ENCODE results near the gene GNLY.
"Not testable (repeated sequence)": the region's sequence is repeated elsewhere in the genome, so short reads cannot be mapped to it uniquely, and the experiment has no call there.

The GNLY gene

GRCh38 chr2:85708641-85709040 is 14.5 kb downstream of the GNLY start:
- H3K4me1 ChIP-seq (ENCODE audit: control insufficient read depth, insufficient read depth, low read length): no peaks in the 10 kb centered on the region
- H3K9ac ChIP-seq (ENCODE audit: low read length): no peak overlapping the region
- H3K36me3 ChIP-seq (ENCODE audit: control insufficient read depth, insufficient read depth, low read length): no peaks in the 10 kb centered on the region
- no peak overlapping the region for H3K27ac ChIP-seq (ENCODE audit: low read depth, low read length)
- no peak overlapping the region for H3K4me3 ChIP-seq (ENCODE audit: low read length)
- no peaks in the 10 kb centered on the region for H3K27me3 ChIP-seq (ENCODE audit: control insufficient read depth, insufficient read depth, low read length)

- no peak overlapping the region for H3K4me3 ChIP-seq (ENCODE audit: low read length)
- no peaks in the 10 kb centered on the region for H3K36me3 ChIP-seq (ENCODE audit: control insufficient read depth, insufficient read depth, low read length)
- no peaks in the 10 kb centered on the region for H3K4me1 ChIP-seq (ENCODE audit: control insufficient read depth, insufficient read depth, low read length)
- no peaks in the 10 kb centered on the region for H3K27me3 ChIP-seq (ENCODE audit: control insufficient read depth, insufficient read depth, low read length)
- H3K9ac ChIP-seq (ENCODE audit: low read length): no peak overlapping the region
- no peak overlapping the region for H3K27ac ChIP-seq (ENCODE audit: low read depth, low read length)
Observed at GRCh38 chr2:85709401-85709811, 15.2 kb downstream of the GNLY start.

- no peak overlapping the region for H3K9ac ChIP-seq (ENCODE audit: low read length)
- no peaks in the 10 kb centered on the region for H3K4me1 ChIP-seq (ENCODE audit: control insufficient read depth, insufficient read depth, low read length)
- H3K36me3 ChIP-seq (ENCODE audit: control insufficient read depth, insufficient read depth, low read length): no peaks in the 10 kb centered on the region
- H3K4me3 ChIP-seq (ENCODE audit: low read length): no peak overlapping the region
- H3K27me3 ChIP-seq (ENCODE audit: control insufficient read depth, insufficient read depth, low read length): no peaks in the 10 kb centered on the region
- peak overlapping the region; percentile 7 for H3K27ac ChIP-seq (ENCODE audit: low read depth, low read length)
Observed at GRCh38 chr2:85710687-85711577, 16.8 kb downstream of the GNLY start.

- Histone ChIP-seq H3K9ac (ENCODE audit: low read length) (no peak overlapping the region), H3K27ac (ENCODE audit: low read depth, low read length) (peak overlapping the region; percentile 2), H3K36me3 (ENCODE audit: control insufficient read depth, insufficient read depth, low read length) (no peaks in the 10 kb centered on the region), H3K27me3 (ENCODE audit: control insufficient read depth, insufficient read depth, low read length) (no peaks in the 10 kb centered on the region), H3K4me1 (ENCODE audit: control insufficient read depth, insufficient read depth, low read length) (no peaks in the 10 kb centered on the region), H3K4me3 (ENCODE audit: low read length) (no peak overlapping the region)
Observed at GRCh38 chr2:85711578-85712060, 17.5 kb downstream of the GNLY start.

GRCh38 chr2:85712336-85712735 is 18.2 kb downstream of the GNLY start:
- H3K27ac ChIP-seq (ENCODE audit: low read depth, low read length): peak overlapping the region; percentile 3
- no peak overlapping the region for H3K9ac ChIP-seq (ENCODE audit: low read length)
- H3K27me3 ChIP-seq (ENCODE audit: control insufficient read depth, insufficient read depth, low read length): no peaks in the 10 kb centered on the region
- no peak overlapping the region for H3K4me3 ChIP-seq (ENCODE audit: low read length)
- no peaks in the 10 kb centered on the region for H3K36me3 ChIP-seq (ENCODE audit: control insufficient read depth, insufficient read depth, low read length)
- no peaks in the 10 kb centered on the region for H3K4me1 ChIP-seq (ENCODE audit: control insufficient read depth, insufficient read depth, low read length)

- H3K36me3 ChIP-seq (ENCODE audit: control insufficient read depth, insufficient read depth, low read length): no peaks in the 10 kb centered on the region
- no peaks in the 10 kb centered on the region for H3K27me3 ChIP-seq (ENCODE audit: control insufficient read depth, insufficient read depth, low read length)
- H3K4me1 ChIP-seq (ENCODE audit: control insufficient read depth, insufficient read depth, low read length): no peaks in the 10 kb centered on the region
- H3K9ac ChIP-seq (ENCODE audit: low read length): no peak overlapping the region
- H3K4me3 ChIP-seq (ENCODE audit: low read length): no peak overlapping the region
- peak overlapping the region; percentile 3 for H3K27ac ChIP-seq (ENCODE audit: low read depth, low read length)
Observed at GRCh38 chr2:85712849-85713612, 18.9 kb downstream of the GNLY start.

GRCh38 chr2:85713836-85714235 is 19.7 kb downstream of the GNLY start:
- no peak overlapping the region for H3K4me3 ChIP-seq (ENCODE audit: low read length)
- no peaks in the 10 kb centered on the region for H3K4me1 ChIP-seq (ENCODE audit: control insufficient read depth, insufficient read depth, low read length)
- no peaks in the 10 kb centered on the region for H3K36me3 ChIP-seq (ENCODE audit: control insufficient read depth, insufficient read depth, low read length)
- no peak overlapping the region for H3K27ac ChIP-seq (ENCODE audit: low read depth, low read length)
- no peak overlapping the region for H3K9ac ChIP-seq (ENCODE audit: low read length)
- no peaks in the 10 kb centered on the region for H3K27me3 ChIP-seq (ENCODE audit: control insufficient read depth, insufficient read depth, low read length)

GRCh38 chr2:85714421-85714820 is 20.3 kb downstream of the GNLY start:
- not testable (repeated sequence) for H3K4me1 ChIP-seq (ENCODE audit: control insufficient read depth, insufficient read depth, low read length); H3K4me3 ChIP-seq (ENCODE audit: low read length); H3K27me3 ChIP-seq (ENCODE audit: control insufficient read depth, insufficient read depth, low read length); H3K27ac ChIP-seq (ENCODE audit: low read depth, low read length); H3K9ac ChIP-seq (ENCODE audit: low read length); H3K36me3 ChIP-seq (ENCODE audit: control insufficient read depth, insufficient read depth, low read length)

- Histone ChIP-seq H3K27ac (ENCODE audit: low read depth, low read length) (no peak overlapping the region), H3K36me3 (ENCODE audit: control insufficient read depth, insufficient read depth, low read length) (no peaks in the 10 kb centered on the region), H3K9ac (ENCODE audit: low read length) (no peak overlapping the region)
Observed at GRCh38 chr2:85714841-85715240, 20.7 kb downstream of the GNLY start.

GRCh38 chr2:85716346-85716914 is 22.3 kb downstream of the GNLY start:
- Histone ChIP-seq H3K4me3 (ENCODE audit: low read length) (no peak overlapping the region), H3K4me1 (ENCODE audit: control insufficient read depth, insufficient read depth, low read length) (no peaks in the 10 kb centered on the region), H3K36me3 (ENCODE audit: control insufficient read depth, insufficient read depth, low read length) (no peaks in the 10 kb centered on the region), H3K27ac (ENCODE audit: low read depth, low read length) (no peak overlapping the region), H3K9ac (ENCODE audit: low read length) (no peak overlapping the region), H3K27me3 (ENCODE audit: control insufficient read depth, insufficient read depth, low read length) (no peaks in the 10 kb centered on the region)

More at GRCh38 chr2:85714841-85715240, 20.7 kb downstream of the GNLY start:
- no peak overlapping the region for H3K4me3 ChIP-seq (ENCODE audit: low read length)
- no peaks in the 10 kb centered on the region for H3K27me3 ChIP-seq (ENCODE audit: control insufficient read depth, insufficient read depth, low read length)
- no peaks in the 10 kb centered on the region for H3K4me1 ChIP-seq (ENCODE audit: control insufficient read depth, insufficient read depth, low read length)

- Histone ChIP-seq H3K36me3 (ENCODE audit: control insufficient read depth, insufficient read depth, low read length) (no peaks in the 10 kb centered on the region), H3K27me3 (ENCODE audit: control insufficient read depth, insufficient read depth, low read length) (no peaks in the 10 kb centered on the region), H3K27ac (ENCODE audit: low read depth, low read length) (no peak overlapping the region), H3K4me1 (ENCODE audit: control insufficient read depth, insufficient read depth, low read length) (no peaks in the 10 kb centered on the region), H3K4me3 (ENCODE audit: low read length) (no peak overlapping the region), H3K9ac (ENCODE audit: low read length) (no peak overlapping the region)
Observed at GRCh38 chr2:85717308-85718008, 23.3 kb downstream of the GNLY start.

- H3K27me3 ChIP-seq (ENCODE audit: control insufficient read depth, insufficient read depth, low read length): no peaks in the 10 kb centered on the region
- H3K27ac ChIP-seq (ENCODE audit: low read depth, low read length): no peak overlapping the region
- no peak overlapping the region for H3K9ac ChIP-seq (ENCODE audit: low read length)
- no peaks in the 10 kb centered on the region for H3K4me1 ChIP-seq (ENCODE audit: control insufficient read depth, insufficient read depth, low read length)
- H3K36me3 ChIP-seq (ENCODE audit: control insufficient read depth, insufficient read depth, low read length): no peaks in the 10 kb centered on the region
- H3K4me3 ChIP-seq (ENCODE audit: low read length): no peak overlapping the region
Observed at GRCh38 chr2:85718009-85718391, 23.8 kb downstream of the GNLY start.

Data from rectal smooth muscle tissue (tissue), 1 donor.